K562 (cell line): ENCODE data around the gene CDYL. TPM values are rescaled to one million over a fixed set of nuclear protein-coding genes. Genes with fewer than 3 reads are reported as not detected.

Source experiments
- ATAC-seq: fragments of 200-7000 bp; cut with Tn5 transposase; 3 replicates; pipeline ENCODE4 v1.9.1; 2020; ENCODE audit warnings: moderate library complexity
- BruUV-seq: library from RNA; stranded (reverse); fragments of 400-500 nt; replicated peaks from 2 replicates; lab custom pipeline; 2021; lab: Mats Ljungman, UMichigan
- CTCF ChIA-PET: fragments of 300-600 bp; formaldehyde crosslinking; extraction: SDS; loops from one replicate; lab custom pipeline; 2021; ENCODE audit warnings: low intra/inter-chr PET ratio; lab: Yijun Ruan, JAX
- POLR2A ChIA-PET: fragments of 300-600, 350-650 bp; sonication (Branson Sonifier 250); formaldehyde crosslinking; extraction: SDS; loops from one replicate; lab custom pipeline; 2021; ENCODE audit warnings: antibody characterized with exemption, inconsistent platforms; lab: Yijun Ruan, JAX
- DNase-seq, 4 experiments: peaks; one replicate each; pipeline versions ENCODE4 v3.0.0 to v3.0.0-alpha.2; 2011 to 2018; ENCODE audit warnings: low spot score in 3 of 4, mixed read lengths in 3 of 4; ENCODE audit errors: extremely low read depth in 1 of 4
- FAIRE-seq: peaks from 2 replicates; lab custom pipeline; 2011; peaks lifted over from hg19 to GRCh38; lab: Jason Lieb, UNC
- H2AFZ ChIP-seq: 2 replicates; pipeline ENCODE4 v1.6.0; 2011; ENCODE audit warnings: low read depth, low read length, control low read depth, inconsistent platforms
- H3K27ac ChIP-seq: fragments of 200-600 bp; 3 replicates; pipeline ENCODE4 v1.8.0; 2011; ENCODE audit warnings: low read depth, mild to moderate bottlenecking, control low read depth, inconsistent platforms, low read length, moderate library complexity, mixed read lengths; ENCODE audit errors: extremely low read depth
- H3K27me3 ChIP-seq, 2 experiments: fragments of 300-600 bp in 1 of 2; 2 replicates in 1 of 2; 3 replicates in 1 of 2; pipeline versions ENCODE4 v1.6.0 to v1.8.0; 2011; ENCODE audit warnings: inconsistent platforms in 2 of 2, low read length in 2 of 2, mild to moderate bottlenecking in 1 of 2, mixed read lengths in 1 of 2, moderate library complexity in 1 of 2; ENCODE audit not compliant: control insufficient read depth in 2 of 2, insufficient read depth in 2 of 2
- H3K36me3 ChIP-seq: fragments of 300-600 bp; 3 replicates; pipeline ENCODE4 v1.8.0; 2011; ENCODE audit warnings: mild to moderate bottlenecking, low read length, inconsistent platforms; ENCODE audit not compliant: control insufficient read depth, insufficient read depth
- H3K4me1 ChIP-seq, 2 experiments: fragments of 200-600 bp in 1 of 2; replicated peaks in 1 of 2; 2 replicates in 1 of 2; 3 replicates in 1 of 2; pipeline versions ENCODE4 v1.5.1 to v1.8.0; 2011; ENCODE audit warnings: inconsistent platforms in 2 of 2, low read length in 2 of 2, mild to moderate bottlenecking in 1 of 2, mixed read lengths in 1 of 2, moderate library complexity in 1 of 2; ENCODE audit not compliant: control insufficient read depth in 2 of 2, insufficient read depth in 2 of 2
- H3K4me2 ChIP-seq: 2 replicates; pipeline ENCODE4 v1.6.1; 2011; ENCODE audit warnings: low read length, control low read depth, inconsistent platforms, mixed read lengths; ENCODE audit not compliant: insufficient read depth
- H3K4me3 ChIP-seq: fragments of 200-600 bp; sonication (generic), shearing (Covaris generic); 2 replicates; pipeline ENCODE4 v1.5.1; 2016; ENCODE audit warnings: control low read depth, inconsistent platforms
- H3K79me2 ChIP-seq: fragments of 200-600 bp; 3 replicates; pipeline ENCODE4 v1.8.0; 2011; ENCODE audit warnings: low read length, inconsistent platforms; ENCODE audit not compliant: control insufficient read depth, insufficient read depth
- H3K9ac ChIP-seq, 2 experiments: 2 replicates each; pipeline versions ENCODE4 v1.6.0 to v1.6.1; 2011; ENCODE audit warnings: low read depth in 2 of 2, low read length in 2 of 2, control low read depth in 1 of 2, inconsistent platforms in 1 of 2, mild to moderate bottlenecking in 1 of 2, mixed read lengths in 1 of 2; ENCODE audit not compliant: insufficient read depth in 1 of 2
- H3K9me1 ChIP-seq: one replicate; pipeline ENCODE4 v1.6.0; 2011; ENCODE audit warnings: inconsistent platforms, mild to moderate bottlenecking, low read length, moderate library complexity; ENCODE audit not compliant: control insufficient read depth, insufficient read depth
- H3K9me3 ChIP-seq: replicated peaks from 2 replicates; pipeline ENCODE4 v1.5.1; 2011; ENCODE audit warnings: low read depth, low read length, inconsistent platforms; ENCODE audit not compliant: control insufficient read depth, insufficient read depth
- H4K20me1 ChIP-seq: replicated peaks from 2 replicates; pipeline ENCODE4 v1.6.1; 2011; ENCODE audit warnings: low read length, inconsistent platforms, mixed read lengths; ENCODE audit not compliant: control insufficient read depth, insufficient read depth
- AFF1 ChIP-seq, 2 experiments: fragments of 450-650 bp; IDR thresholded peaks; 2 replicates each; pipeline ENCODE4 v1.6.1; 2018; ENCODE audit warnings: mild to moderate bottlenecking in 2 of 2, low read depth in 1 of 2; ENCODE audit not compliant: partially characterized antibody in 2 of 2
- ARHGAP35 ChIP-seq: fragments of 450-650 bp; IDR thresholded peaks from 2 replicates; pipeline ENCODE4 v1.6.1; 2018; ENCODE audit not compliant: partially characterized antibody
- BHLHE40 ChIP-seq: IDR thresholded peaks from 2 replicates; pipeline ENCODE4 v1.6.1; 2011; ENCODE audit warnings: low read length, improper control_type of control experiment
- CEBPB ChIP-seq: fragments of 450-650 bp; IDR thresholded peaks from 2 replicates; pipeline ENCODE4 v1.6.1; 2016; ENCODE audit warnings: missing genetic modification characterization, missing compliant biosample characterization
- CHD1 ChIP-seq: fragments of 200-600 bp; sonication (generic); IDR thresholded peaks from one replicate; pipeline ENCODE4 v1.6.1; 2012; ENCODE audit warnings: mild to moderate bottlenecking, moderate library complexity, low read length, inconsistent platforms
- CREB1 ChIP-seq, 2 experiments: sonication (generic) in 1 of 2; formaldehyde crosslinking in 1 of 2; IDR thresholded peaks; 2 replicates each; pipeline versions ENCODE4 v1.6.1 to v1.8.0; 2012 to 2022; ENCODE audit warnings: inconsistent platforms in 1 of 2, mild to moderate bottlenecking in 1 of 2, missing genetic modification reagents in 1 of 2, moderate library complexity in 1 of 2
- DPF2 ChIP-seq: fragments of 450-650 bp; IDR thresholded peaks from 2 replicates; pipeline ENCODE4 v1.6.1; 2016
- E2F5 ChIP-seq: sonication (generic); formaldehyde crosslinking; IDR thresholded peaks from 2 replicates; pipeline ENCODE4 v1.8.0; 2022; ENCODE audit warnings: mild to moderate bottlenecking, missing genetic modification reagents
- GTF2E2 ChIP-seq: fragments of 200-800 bp; sonication (Bioruptor generic); IDR thresholded peaks from 2 replicates; pipeline ENCODE4 v1.6.1; 2016; ENCODE audit warnings: missing genetic modification characterization, missing compliant biosample characterization
- NCOA2 ChIP-seq, 2 experiments: fragments of 450-650 bp; IDR thresholded peaks; 2 replicates each; pipeline ENCODE4 v1.6.1; 2018; ENCODE audit warnings: mild to moderate bottlenecking in 2 of 2, moderate library complexity in 1 of 2; ENCODE audit not compliant: partially characterized antibody in 2 of 2
- NRF1 ChIP-seq, 2 experiments: fragments of 450-650 bp; IDR thresholded peaks in 1 of 2; conservative IDR thresholded peaks in 1 of 2; 2 replicates each; pipeline ENCODE4 v1.6.1; 2014; ENCODE audit warnings: mild to moderate bottlenecking in 2 of 2
- PHB ChIP-seq: fragments of 250-450 bp; sonication (Bioruptor Pico); IDR thresholded peaks from 2 replicates; pipeline ENCODE4 v1.5.0; 2021
- PHTF2 ChIP-seq: fragments of 250-450 bp; sonication (Bioruptor Pico); IDR thresholded peaks from 2 replicates; pipeline ENCODE4 v1.5.0; 2021; ENCODE audit warnings: mild to moderate bottlenecking
- SIX5 ChIP-seq, 2 experiments: IDR thresholded peaks; 2 replicates each; pipeline ENCODE4 v1.6.1; 2011; ENCODE audit warnings: low read length in 2 of 2, borderline replicate concordance in 1 of 2, low read depth in 1 of 2, mild to moderate bottlenecking in 1 of 2, moderate library complexity in 1 of 2; ENCODE audit not compliant: insufficient read depth in 1 of 2
- SPI1 ChIP-seq: IDR thresholded peaks from 2 replicates; pipeline ENCODE4 v1.6.1; 2011; ENCODE audit warnings: low read depth, low read length, control low read depth, borderline replicate concordance
- ZEB2 ChIP-seq: fragments of 450-650 bp; IDR thresholded peaks from 2 replicates; pipeline ENCODE4 v1.6.1; 2016
- ZNF212 ChIP-seq: fragments of 450-650 bp; formaldehyde crosslinking; IDR thresholded peaks from 2 replicates; pipeline ENCODE4 v1.4.0; 2020; ENCODE audit warnings: mild to moderate bottlenecking
- WGBS: fragments of 100-300 bp; shearing (Covaris generic); methylation state at CpG from one replicate; pipeline ENCODE4 v1.1.6; 2016; ENCODE audit warnings: low coverage, mixed read lengths; ENCODE audit not compliant: insufficient coverage; ENCODE audit errors: missing lambda C conversion rate; 5-methylcytosine and 5-hydroxymethylcytosine counted together
- in situ Hi-C: fragments of 300-500 bp; cut with MboI; formaldehyde crosslinking; loops from 4 replicates; pipeline ENCODE4 v1.15.0; 2018; ENCODE audit warnings: inconsistent platforms, mixed read lengths
- intact Hi-C: fragments of 100-400 bp; cut with micrococcal nuclease; formaldehyde crosslinking; loops from 2 replicates; pipeline ENCODE4 v1.14.2; 2022
- polyA plus RNA-seq, 8 experiments: library from polyadenylated mRNA; depleted of rRNA in 4 of 8; stranded (reverse) in 5 of 8; unstranded in 3 of 8; fragments of >200 nt; fragmentation: Nextera tagmentation in 2 of 8; fragmentation: Illumina TruSeq in 1 of 8; extraction: Ambion mirVana in 2 of 8; extraction: Trizol in 1 of 8; gene quantifications; 2 replicates each; pipeline versions ENCODE4 v1.2.1 to v1.2.3, GENCODE V29; 2011 to 2014; ENCODE audit warnings: inconsistent platforms in 1 of 8, missing spikeins in 1 of 8
- total RNA-seq, 7 experiments: library from RNA; depleted of rRNA in 6 of 7; stranded (reverse); fragments of >200 nt in 6 of 7; fragmentation: Illumina TruSeq in 2 of 7; extraction: Trizol in 2 of 7; gene quantifications; 2 replicates each; pipeline versions ENCODE4 v1.2.1 to v1.2.3, GENCODE V29; 2011 to 2021; ENCODE audit warnings: low replicate concordance in 1 of 7

The CDYL gene
- total and polyA plus RNA-seq, 9 of the 15 experiments (the other 6 are each of a cell fraction or from before 2014, with no cell fraction given) = 8.1 to 45.8 (median 40.8) TPM

GRCh38 chr6:4776493-4777393, 539 bp downstream of the CDYL start:
- H3K36me3 ChIP-seq = no peaks in the 10 kb centered on the region; the same call in 2 of the 3 replicates
- H3K9me1 ChIP-seq = no peaks in the 10 kb centered on the region
- peaks cover 48% of the 10 kb centered on the region for H3K79me2 ChIP-seq
- peak overlapping the region; percentile 73 for H2AFZ ChIP-seq
- peak overlapping the region; percentile 57 for H3K4me3 ChIP-seq
- peak overlapping the region; percentile 80 for H3K27ac ChIP-seq
- intact Hi-C loops (loop anchor here (2.0 kb wide), 1 partner anchor 128 kb away; no protein-coding TSS in a partner anchor), in situ Hi-C loops (no loop called here)
- H3K9me3 ChIP-seq = peaks cover 18% of the 10 kb centered on the region
- ATAC-seq = peak; percentile 75
- peak overlapping the region; percentile 97 for H3K4me2 ChIP-seq
- WGBS = under 1% methylated on average over 43 of the region's 107 CpGs
- CTCF ChIA-PET = no interaction called here
- peaks cover 10 to 32% of the 10 kb centered on the region in 2 experiments for H3K4me1 ChIP-seq
- no TSS peak for BruUV-seq
- DNase-seq = peak; percentile 62 to 90 (median 83)
- peaks cover 3% of the 10 kb centered on the region for H4K20me1 ChIP-seq
- POLR2A ChIA-PET = interaction anchor here (1.0 to 3.1 kb wide), 7 partner anchors 9 to 129 kb away, joined by 3 to 12 read pairs (median 4); no protein-coding TSS in a partner anchor
- peak overlapping the region; percentile 75 to 96 for H3K9ac ChIP-seq
- peak; percentile 29 for FAIRE-seq
- no peaks in the 10 kb centered on the region; a peak in 1 of 5 replicates for H3K27me3 ChIP-seq
- TF ChIP-seq ZNF212 (CRISPR knock-in tag) (no peak), PHB (CRISPR knock-in tag) (no peak), GTF2E2 (tag) (no peak), DPF2 (no peak), CEBPB (tag) (no peak), ARHGAP35 (no peak), ZEB2 (no peak), CHD1 (peak; percentile 59), E2F5 (no peak), BHLHE40 (no peak), NRF1 (conservative IDR thresholded peaks at IDR 0.05 in 1 of 2, IDR thresholded peaks at IDR 0.05 in 1 of 2) (no peak; a peak in 2 of 4 replicates), CREB1 (IDR thresholded peaks at IDR 0.05) (no peak; the same call in none of the 2 replicates), CREB1 (CRISPR knock-in tag; IDR thresholded peaks at IDR 0.05) (no peak), AFF1 (IDR thresholded peaks at IDR 0.05; ENCODE audit: low read depth in 1 of 2, partially characterized antibody in 2 of 2) (no peak), NCOA2 (IDR thresholded peaks at IDR 0.05; ENCODE audit: partially characterized antibody in 2 of 2) (no peak), SPI1 (no peak), PHTF2 (CRISPR knock-in tag) (no peak), SIX5 (IDR thresholded peaks at IDR 0.05; ENCODE audit: borderline replicate concordance in 1 of 2, insufficient read depth in 1 of 2, low read depth in 1 of 2, low read length in 2 of 2) (no peak)
